GM10248 (cell line): ENCODE data around the gene SKAP1.

Source experiments
- CTCF ChIA-PET: fragments of 300-600 bp; sonication (Branson Sonifier 250); formaldehyde crosslinking; extraction: SDS; loops from one replicate; lab custom pipeline; 2021; ENCODE audit warnings: antibody characterized with exemption; lab: Yijun Ruan, JAX
- POLR2A ChIA-PET: fragments of 350-650 bp; sonication (Branson Sonifier 250); formaldehyde crosslinking; extraction: SDS; loops from one replicate; lab custom pipeline; 2020; ENCODE audit warnings: antibody characterized with exemption; lab: Yijun Ruan, JAX
- DNase-seq: peaks from one replicate; pipeline ENCODE4 v3.0.0; 2012; ENCODE audit errors: extremely low spot score
- CTCF ChIP-seq: IDR thresholded peaks from 2 replicates; pipeline ENCODE4 v1.5.1; 2012; ENCODE audit warnings: mild to moderate bottlenecking, low read depth; ENCODE audit errors: extremely low read depth, missing control alignments, control extremely low read depth

Gene SKAP1

GRCh38 chr17:48121923-48122664, 307.9 kb downstream of the SKAP1 start:
- no peak for DNase-seq
- ChIA-PET POLR2A (no interaction called here), CTCF (interaction anchor here (0.9 to 5.7 kb wide), 8 partner anchors 10 to 97 kb away, joined by 3 to 38 read pairs (median 10); partner anchors contain the start of gene SNX11)
- no peak for TF ChIP-seq CTCF

- CTCF ChIA-PET: interaction anchor here (0.9 to 3.6 kb wide), 6 partner anchors 10 to 480 kb away, joined by 3 to 38 read pairs (median 13); partner anchors contain the start of gene HOXB5
- TF ChIP-seq CTCF: no peak
- DNase-seq: peak; percentile 58
- POLR2A ChIA-PET: interaction anchor here (0.6 to 1.6 kb wide), 5 partner anchors 8 to 504 kb away, joined by 3 to 5 read pairs (median 3); no protein-coding TSS in a partner anchor
Observed at GRCh38 chr17:48113201-48113676, 316.8 kb downstream of the SKAP1 start.

- DNase-seq: no peak
- ChIA-PET CTCF (interaction anchor here (0.7 to 3.6 kb wide), 14 partner anchors 11 to 481 kb away, joined by 3 to 38 read pairs (median 6); partner anchors contain the start of gene NFE2L1), POLR2A (interaction anchor here (1.3 to 1.5 kb wide), 2 partner anchors 11 to 32 kb away, joined by 3 to 4 read pairs; partner anchors contain the start of gene CBX1)
- no peak for TF ChIP-seq CTCF
Observed at GRCh38 chr17:48111937-48112241, 318.1 kb downstream of the SKAP1 start.

- no peak for TF ChIP-seq CTCF
- CTCF ChIA-PET: interaction anchor here (0.7 to 3.6 kb wide), 9 partner anchors 9 to 482 kb away, joined by 3 to 38 read pairs (median 5); partner anchors contain the start of gene NFE2L1
- no peak for DNase-seq
- POLR2A ChIA-PET: interaction anchor here (0.5 to 1.3 kb wide), 3 partner anchors 9 to 395 kb away, joined by 3 to 4 read pairs (median 4); partner anchors contain the start of gene CBX1
Observed at GRCh38 chr17:48110761-48111160, 319.3 kb downstream of the SKAP1 start.

- POLR2A ChIA-PET: interaction anchor here (0.6 to 1.1 kb wide), 4 partner anchors 12 to 696 kb away, joined by 3 to 7 read pairs (median 5); no protein-coding TSS in a partner anchor
- peak; percentile 19 for TF ChIP-seq CTCF
- CTCF ChIA-PET: interaction anchor here (0.8 to 4.8 kb wide), 16 partner anchors 9 to 89 kb away, joined by 3 to 36 read pairs (median 6); no protein-coding TSS in a partner anchor
- peak; percentile 86 for DNase-seq
Observed at GRCh38 chr17:48107137-48108055, 322.6 kb downstream of the SKAP1 start, which contains the start of gene SNX11. TSS of gene SNX11 (plus strand) at chr17:48107766. CDS start at chr17:48112044, 4,278 bp downstream.
